IMR-90 (cell line): ENCODE results near the gene MBTD1.

Experiments
- CTCF ChIP-seq: conservative IDR thresholded peaks from 2 replicates; pipeline ENCODE4 v1.5.1; 2012; ENCODE audit warnings: mild to moderate bottlenecking, low read depth, low read length, improper control_type of control experiment
- FOS ChIP-seq: fragments of 150-350 bp; IDR thresholded peaks from 2 replicates; pipeline ENCODE4 v1.6.1; 2016; ENCODE audit warnings: low read depth, low read length
- MAFK ChIP-seq: IDR thresholded peaks from 2 replicates; pipeline ENCODE4 v1.6.1; 2012; ENCODE audit warnings: low read depth, low read length, improper control_type of control experiment
- POLR2A ChIP-seq: IDR thresholded peaks from 2 replicates; pipeline ENCODE4 v1.6.1; 2012; ENCODE audit warnings: mild to moderate bottlenecking, low read depth, low read length
- RAD21 ChIP-seq: IDR thresholded peaks from 2 replicates; pipeline ENCODE4 v1.6.1; 2012; ENCODE audit warnings: low read length, improper control_type of control experiment
- TF ChIP-seq, protein P1 (sequence below): fragments of 150-350 bp; IDR thresholded peaks from 2 replicates; pipeline ENCODE4 v1.6.1; 2016; ENCODE audit warnings: low read depth, mild to moderate bottlenecking, low read length, moderate library complexity, borderline replicate concordance
- TF ChIP-seq, protein P2 (sequence below): fragments of 150-350 bp; IDR thresholded peaks from 2 replicates; pipeline ENCODE4 v1.6.1; 2017; ENCODE audit warnings: mild to moderate bottlenecking, antibody characterized with exemption, low read length, low read depth

DNA sequence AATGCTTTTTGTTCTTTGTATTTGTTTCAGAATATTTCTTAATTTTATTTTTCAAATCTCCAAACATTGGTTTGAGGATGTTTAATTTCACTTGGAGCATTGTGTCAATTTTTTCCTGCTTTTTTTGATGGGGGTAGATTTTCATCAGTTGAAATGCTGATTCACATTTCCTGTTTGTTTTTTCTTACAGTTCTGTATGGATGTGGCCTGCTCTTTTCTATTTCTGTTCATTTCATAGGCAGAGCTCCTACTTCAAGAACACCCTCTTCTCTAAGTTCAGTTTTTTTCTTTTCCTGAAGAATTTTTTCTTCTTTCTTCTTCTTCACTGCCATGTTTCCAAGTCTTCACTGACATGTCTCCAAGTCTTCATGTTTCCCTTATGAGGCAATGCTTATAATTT is 8.8 kb downstream of the MBTD1 start:
- TF ChIP-seq CTCF (no peak), MAFK (no peak), POLR2A (no peak), RAD21 (no peak), FOS (no peak)
- TF ChIP-seq, protein P1, sequence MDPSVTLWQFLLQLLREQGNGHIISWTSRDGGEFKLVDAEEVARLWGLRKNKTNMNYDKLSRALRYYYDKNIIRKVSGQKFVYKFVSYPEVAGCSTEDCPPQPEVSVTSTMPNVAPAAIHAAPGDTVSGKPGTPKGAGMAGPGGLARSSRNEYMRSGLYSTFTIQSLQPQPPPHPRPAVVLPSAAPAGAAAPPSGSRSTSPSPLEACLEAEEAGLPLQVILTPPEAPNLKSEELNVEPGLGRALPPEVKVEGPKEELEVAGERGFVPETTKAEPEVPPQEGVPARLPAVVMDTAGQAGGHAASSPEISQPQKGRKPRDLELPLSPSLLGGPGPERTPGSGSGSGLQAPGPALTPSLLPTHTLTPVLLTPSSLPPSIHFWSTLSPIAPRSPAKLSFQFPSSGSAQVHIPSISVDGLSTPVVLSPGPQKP, result no peak
- TF ChIP-seq, protein P2, sequence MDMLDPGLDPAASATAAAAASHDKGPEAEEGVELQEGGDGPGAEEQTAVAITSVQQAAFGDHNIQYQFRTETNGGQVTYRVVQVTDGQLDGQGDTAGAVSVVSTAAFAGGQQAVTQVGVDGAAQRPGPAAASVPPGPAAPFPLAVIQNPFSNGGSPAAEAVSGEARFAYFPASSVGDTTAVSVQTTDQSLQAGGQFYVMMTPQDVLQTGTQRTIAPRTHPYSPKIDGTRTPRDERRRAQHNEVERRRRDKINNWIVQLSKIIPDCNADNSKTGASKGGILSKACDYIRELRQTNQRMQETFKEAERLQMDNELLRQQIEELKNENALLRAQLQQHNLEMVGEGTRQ, result no peak
